Measurements from ENCODE around the gene TRIM33. TPM values are rescaled to one million over a fixed set of nuclear protein-coding genes. Genes with fewer than 3 reads are reported as not detected.

TRIM33 gene
- total and polyA plus RNA-seq, 2 of the 8 experiments (the other 6 are each of a cell fraction or from before 2014, with no cell fraction given): 17.1 to 52.3 TPM

DNA sequence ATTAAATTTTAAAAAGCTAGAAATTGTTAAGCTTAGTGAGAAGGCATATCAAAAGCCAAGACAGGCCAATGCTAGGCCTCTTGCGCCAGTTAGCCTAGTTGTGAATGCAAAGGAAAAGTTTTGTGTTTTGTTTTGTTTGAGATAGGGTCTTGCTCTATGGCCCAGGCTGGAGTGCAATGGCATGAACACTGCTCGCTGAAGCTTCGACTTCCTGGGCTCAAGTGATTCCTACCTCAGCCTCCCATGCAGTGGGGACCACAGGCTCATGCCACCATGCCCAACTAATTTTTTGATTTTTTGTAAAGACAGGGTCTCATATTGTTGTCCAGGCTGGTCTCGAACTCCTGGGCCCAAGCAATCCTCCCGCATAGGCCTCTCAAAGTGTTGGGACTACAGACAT is 40.3 kb downstream of the TRIM33 start:
- CTCF ChIA-PET (ENCODE audit: partially characterized antibody): no interaction called here
- Histone ChIP-seq H3K36me3 (ENCODE audit: control insufficient read depth in 2 of 4, insufficient read depth in 4 of 4, low read length in 3 of 4) (no peaks in the 10 kb centered on the region), H4K91ac (replicated peaks; ENCODE audit: insufficient read length, low read length) (no peak overlapping the region), H3K79me1 (ENCODE audit: low read depth, low read length) (peaks cover 10% of the 10 kb centered on the region), H3K9me3 (ENCODE audit: insufficient read depth in 2 of 2, low read depth in 1 of 2, low read length in 1 of 2) (no peaks in the 10 kb centered on the region), H2BK15ac (ENCODE audit: low read length) (no peak overlapping the region), H3K23ac (ENCODE audit: insufficient read length) (no peak overlapping the region), H3K27me3 (replicated peaks in 1 of 4; ENCODE audit: control insufficient read depth in 3 of 4, extremely low read depth in 1 of 4, insufficient read depth in 3 of 4, low read length in 3 of 4) (no peaks in the 10 kb centered on the region), H2BK12ac (ENCODE audit: low read depth, low read length) (no peak overlapping the region), H3K27ac (ENCODE audit: low read depth, low read length) (no peak overlapping the region), H4K8ac (ENCODE audit: extremely low read depth, insufficient read depth, low read length) (no peak overlapping the region), H3K4me2 (ENCODE audit: insufficient read depth in 1 of 2, low read depth in 2 of 2, low read length in 2 of 2) (no peak overlapping the region), H4K20me1 (replicated peaks in 1 of 2; ENCODE audit: control insufficient read depth in 1 of 2, insufficient read depth in 2 of 2, low read length in 2 of 2) (peaks cover 2 to 17% of the 10 kb centered on the region in 2 experiments), H3K4me1 (replicated peaks in 1 of 4; ENCODE audit: control insufficient read depth in 3 of 4, insufficient read depth in 4 of 4, low read length in 3 of 4) (peaks cover 0 to 10% (median 3%) of the 10 kb centered on the region in 4 experiments; a peak in 2 of 7 replicates), H3K14ac (ENCODE audit: insufficient read length) (no peak overlapping the region), H2AK5ac (ENCODE audit: low read depth, low read length) (no peak overlapping the region), H2AFZ (ENCODE audit: low read length) (no peak overlapping the region), H3K4ac (replicated peaks; ENCODE audit: insufficient read length, low read depth, low read length) (no peak overlapping the region), H3K4me3 (ENCODE audit: extremely low read depth in 1 of 4, insufficient read depth in 2 of 4, low read depth in 3 of 4, low read length in 4 of 4) (no peak overlapping the region), H3K9ac (replicated peaks in 1 of 4; ENCODE audit: extremely low read depth in 1 of 4, low read depth in 3 of 4, low read length in 3 of 4) (no peak overlapping the region), H2BK5ac (ENCODE audit: low read depth, low read length) (no peak overlapping the region), H3K56ac (replicated peaks; ENCODE audit: insufficient read length, low read depth, low read length) (no peak overlapping the region), H3K23me2 (ENCODE audit: low read depth, low read length) (no peaks in the 10 kb centered on the region), H3K79me2 (ENCODE audit: control insufficient read depth in 1 of 2, insufficient read depth in 2 of 2, low read length in 2 of 2) (peaks cover 2 to 99% of the 10 kb centered on the region in 2 experiments; a peak in 3 of 4 replicates), H3K18ac (ENCODE audit: extremely low read depth, low read length) (no peak overlapping the region), H2BK120ac (replicated peaks; ENCODE audit: low read depth, low read length) (no peak overlapping the region), H2BK20ac (ENCODE audit: low read length) (no peak overlapping the region), H4K5ac (ENCODE audit: insufficient read length, low read depth, low read length) (no peak overlapping the region)
- FAIRE-seq (no peak), DNase-seq (ENCODE audit: low read depth in 1 of 2, low spot score in 2 of 2) (no peak)
- no peak for TF ChIP-seq ZNF274 (IDR thresholded peaks at IDR 0.05; ENCODE audit: borderline replicate concordance, extremely low read depth, low read length)
- no peak for TF ChIP-seq RNF2 (IDR thresholded peaks at IDR 0.05; ENCODE audit: borderline replicate concordance, low read depth, low read length, missing control alignments, poor library complexity, severe bottlenecking)
- no peak for TF ChIP-seq GTF2F1 (IDR thresholded peaks at IDR 0.05; ENCODE audit: borderline replicate concordance, low read depth, low read length)
- TF ChIP-seq CTBP2 (IDR thresholded peaks at IDR 0.05; ENCODE audit: borderline replicate concordance, insufficient read depth, insufficient read length, low read length): no peak
- TF ChIP-seq CEBPB (IDR thresholded peaks at IDR 0.05; ENCODE audit: low read depth, low read length): no peak
- TF ChIP-seq BRCA1 (IDR thresholded peaks at IDR 0.05; ENCODE audit: low read depth, low read length): no peak
- no peak for TF ChIP-seq EGR1 (IDR thresholded peaks at IDR 0.05; ENCODE audit: borderline replicate concordance, low read depth, low read length)
- no peak for TF ChIP-seq SP1 (IDR thresholded peaks at IDR 0.05; ENCODE audit: low read depth, low read length)
- TF ChIP-seq POU5F1 (IDR thresholded peaks at IDR 0.05; ENCODE audit: low read depth, low read length): no peak
- no peak for TF ChIP-seq SIRT6 (IDR thresholded peaks at IDR 0.05; ENCODE audit: low read length)
- POLR2A ChIA-PET (ENCODE audit: partially characterized antibody): interaction anchor here (0.6 kb wide), 1 partner anchor 120 kb away, joined by 3 read pairs; no protein-coding TSS in a partner anchor
- 76% methylated on average over 5 of the region's 5 CpGs; no CpG with 5 or more reads in 1 of the 2 experiments for WGBS, 2 experiments (ENCODE audit: extremely low coverage in 1 of 2, insufficient coverage in 1 of 2, insufficient read length in 1 of 2, insufficient replicate concordance in 2 of 2, low coverage in 1 of 2, low lambda C conversion rate in 2 of 2, missing lambda C conversion rate in 1 of 2)
